H1 (cell line): ENCODE measurements around the gene TP53I13. TPM values are rescaled to one million over a fixed set of nuclear protein-coding genes. Genes with fewer than 3 reads are reported as not detected.

ENCODE experiments used
- CTCF ChIA-PET: fragments of 300-600 bp; sonication (Branson Sonifier 250); formaldehyde crosslinking; loops from one replicate; lab custom pipeline; 2021; ENCODE audit not compliant: partially characterized antibody; lab: Charles Lee
- POLR2A ChIA-PET: fragments of 300-600 bp; sonication (Branson Sonifier 250); formaldehyde crosslinking; loops from one replicate; lab custom pipeline; 2021; ENCODE audit warnings: inconsistent platforms; ENCODE audit not compliant: partially characterized antibody; lab: Charles Lee
- DNase-seq, 2 experiments: peaks; one replicate each; pipeline versions ENCODE4 v3.0.0 to v3.0.0-alpha.2; 2010 to 2022; ENCODE audit warnings: low spot score in 2 of 2, low read depth in 1 of 2, mixed read lengths in 1 of 2
- FAIRE-seq: peaks from 2 replicates; lab custom pipeline; 2011; peaks lifted over from hg19 to GRCh38; lab: Jason Lieb, UNC
- H2AFZ ChIP-seq: 2 replicates; pipeline ENCODE4 v1.8.1; 2012; ENCODE audit warnings: low read length, inconsistent platforms
- H2AK5ac ChIP-seq: 2 replicates; pipeline ENCODE4 v1.6.1; 2013; ENCODE audit warnings: low read depth, low read length
- H2BK120ac ChIP-seq: replicated peaks from 2 replicates; pipeline ENCODE3; 2013; ENCODE audit warnings: low read depth, low read length, inconsistent platforms
- H2BK12ac ChIP-seq: 2 replicates; pipeline ENCODE4 v1.6.1; 2013; ENCODE audit warnings: low read depth, low read length
- H2BK15ac ChIP-seq: 2 replicates; pipeline ENCODE4 v1.6.1; 2013; ENCODE audit warnings: low read length
- H2BK20ac ChIP-seq: 2 replicates; pipeline ENCODE4 v1.6.1; 2013; ENCODE audit warnings: low read length
- H2BK5ac ChIP-seq: 2 replicates; pipeline ENCODE4 v1.6.1; 2013; ENCODE audit warnings: low read depth, low read length
- H3K14ac ChIP-seq: 2 replicates; pipeline ENCODE4 v1.6.1; 2013; ENCODE audit warnings: inconsistent platforms; ENCODE audit not compliant: insufficient read length
- H3K18ac ChIP-seq: 2 replicates; pipeline ENCODE4 v1.6.1; 2013; ENCODE audit warnings: low read length; ENCODE audit errors: extremely low read depth
- H3K23ac ChIP-seq: 2 replicates; pipeline ENCODE4 v1.6.1; 2013; ENCODE audit warnings: inconsistent platforms; ENCODE audit not compliant: insufficient read length
- H3K23me2 ChIP-seq: 2 replicates; pipeline ENCODE4 v1.6.1; 2013; ENCODE audit warnings: low read depth, low read length
- H3K27ac ChIP-seq: 2 replicates; pipeline ENCODE4 v1.6.1; 2011; ENCODE audit warnings: low read depth, low read length, inconsistent platforms
- H3K27me3 ChIP-seq, 4 experiments: replicated peaks in 1 of 4; 1 replicate in 1 of 4; 2 replicates in 3 of 4; pipeline versions ENCODE4 v1.6.1 to v1.8.1; 2011 to 2013; ENCODE audit warnings: low read length in 3 of 4, mild to moderate bottlenecking in 3 of 4, inconsistent platforms in 2 of 4, mixed read lengths in 2 of 4, moderate library complexity in 1 of 4; ENCODE audit not compliant: control insufficient read depth in 3 of 4, insufficient read depth in 3 of 4; ENCODE audit errors: extremely low read depth in 1 of 4
- H3K36me3 ChIP-seq, 4 experiments: 2 replicates each; pipeline versions ENCODE4 v1.6.1 to v1.8.1; 2011 to 2013; ENCODE audit warnings: mild to moderate bottlenecking in 4 of 4, low read length in 3 of 4, moderate library complexity in 2 of 4, control low read depth in 1 of 4, inconsistent platforms in 1 of 4; ENCODE audit not compliant: insufficient read depth in 4 of 4, control insufficient read depth in 2 of 4
- H3K4ac ChIP-seq: replicated peaks from 2 replicates; pipeline ENCODE3; 2013; ENCODE audit warnings: low read length, low read depth, mixed read lengths, inconsistent platforms; ENCODE audit not compliant: insufficient read length
- H3K4me1 ChIP-seq, 4 experiments: replicated peaks in 1 of 4; 1 replicate in 1 of 4; 2 replicates in 3 of 4; pipeline versions ENCODE4 v1.6.1 to v1.8.1; 2011 to 2013; ENCODE audit warnings: low read length in 3 of 4, inconsistent platforms in 2 of 4, mixed read lengths in 1 of 4; ENCODE audit not compliant: insufficient read depth in 4 of 4, control insufficient read depth in 3 of 4
- H3K4me2 ChIP-seq, 2 experiments: 2 replicates each; pipeline versions ENCODE4 v1.6.1 to v1.8.1; 2011 to 2013; ENCODE audit warnings: low read depth in 2 of 2, low read length in 2 of 2, control low read depth in 1 of 2, inconsistent platforms in 1 of 2, mild to moderate bottlenecking in 1 of 2; ENCODE audit not compliant: insufficient read depth in 1 of 2
- H3K4me3 ChIP-seq, 4 experiments: fragments of 200-600, 300-600 bp in 1 of 4; sonication (generic), shearing (Covaris generic), sonication (Bioruptor Twin) in 1 of 4; 2 replicates each; pipeline versions ENCODE4 v1.5.1 to v1.8.1; 2011 to 2016; ENCODE audit warnings: low read length in 4 of 4, low read depth in 3 of 4, control low read depth in 2 of 4, inconsistent platforms in 2 of 4, mild to moderate bottlenecking in 2 of 4, mixed read lengths in 1 of 4, moderate library complexity in 1 of 4; ENCODE audit not compliant: insufficient read depth in 2 of 4; ENCODE audit errors: extremely low read depth in 1 of 4
- H3K56ac ChIP-seq: replicated peaks from 2 replicates; pipeline ENCODE3; 2013; ENCODE audit warnings: low read depth, mild to moderate bottlenecking, mixed read lengths, low read length, inconsistent platforms; ENCODE audit not compliant: insufficient read length
- H3K79me1 ChIP-seq: 2 replicates; pipeline ENCODE4 v1.6.1; 2013; ENCODE audit warnings: low read depth, low read length, control low read depth
- H3K79me2 ChIP-seq, 2 experiments: 2 replicates each; pipeline versions ENCODE4 v1.6.1 to v1.8.1; 2012 to 2013; ENCODE audit warnings: low read length in 2 of 2, mild to moderate bottlenecking in 2 of 2, inconsistent platforms in 1 of 2; ENCODE audit not compliant: insufficient read depth in 2 of 2, control insufficient read depth in 1 of 2
- H3K9ac ChIP-seq, 4 experiments: replicated peaks in 1 of 4; 1 replicate in 1 of 4; 2 replicates in 3 of 4; pipeline versions ENCODE4 v1.6.1 to v1.8.1; 2011 to 2013; ENCODE audit warnings: low read depth in 3 of 4, low read length in 3 of 4, control low read depth in 2 of 4, mild to moderate bottlenecking in 2 of 4, moderate library complexity in 2 of 4, inconsistent platforms in 1 of 4; ENCODE audit errors: extremely low read depth in 1 of 4
- H3K9me3 ChIP-seq, 2 experiments: 2 replicates each; pipeline versions ENCODE4 v1.6.1 to v1.8.1; 2012 to 2013; ENCODE audit warnings: mild to moderate bottlenecking in 2 of 2, moderate library complexity in 2 of 2, control low read depth in 1 of 2, inconsistent platforms in 1 of 2, low read depth in 1 of 2, low read length in 1 of 2, mixed read lengths in 1 of 2; ENCODE audit not compliant: insufficient read depth in 2 of 2
- H4K20me1 ChIP-seq, 2 experiments: replicated peaks in 1 of 2; 2 replicates each; pipeline versions ENCODE3 to v1.8.1; 2011 to 2013; ENCODE audit warnings: inconsistent platforms in 2 of 2, low read length in 2 of 2, mild to moderate bottlenecking in 1 of 2; ENCODE audit not compliant: insufficient read depth in 2 of 2, control insufficient read depth in 1 of 2
- H4K5ac ChIP-seq: 2 replicates; pipeline ENCODE4 v1.6.1; 2013; ENCODE audit warnings: low read length, low read depth, mixed read lengths, inconsistent platforms; ENCODE audit not compliant: insufficient read length
- H4K8ac ChIP-seq: 2 replicates; pipeline ENCODE4 v1.8.0; 2013; ENCODE audit warnings: mild to moderate bottlenecking, moderate library complexity, low read length, inconsistent platforms; ENCODE audit not compliant: insufficient read depth; ENCODE audit errors: extremely low read depth
- H4K91ac ChIP-seq: replicated peaks from 2 replicates; pipeline ENCODE3; 2013; ENCODE audit warnings: low read length, mixed read lengths, inconsistent platforms; ENCODE audit not compliant: insufficient read length
- RAD21 ChIP-seq, 2 experiments: IDR thresholded peaks in 1 of 2; conservative IDR thresholded peaks in 1 of 2; 2 replicates each; pipeline ENCODE4 v1.6.1; 2011; ENCODE audit warnings: low read depth in 2 of 2, low read length in 2 of 2, improper control_type of control experiment in 1 of 2, inconsistent platforms in 1 of 2, mild to moderate bottlenecking in 1 of 2, moderate library complexity in 1 of 2
- RXRA ChIP-seq: IDR thresholded peaks from 2 replicates; pipeline ENCODE4 v1.6.1; 2011; ENCODE audit warnings: low read depth, mild to moderate bottlenecking, low read length, moderate library complexity; ENCODE audit not compliant: insufficient read depth
- SIX5 ChIP-seq: IDR thresholded peaks from 2 replicates; pipeline ENCODE4 v1.6.1; 2011; ENCODE audit warnings: mild to moderate bottlenecking, low read depth, low read length
- polyA plus RNA-seq, 7 experiments: library from polyadenylated mRNA; depleted of rRNA in 3 of 7; stranded (reverse) in 5 of 7; unstranded in 2 of 7; fragments of >200 nt in 5 of 7; fragments of 200-250 nt in 2 of 7; gene quantifications; 1 replicate in 5 of 7; 2 replicates in 1 of 7; 4 replicates in 1 of 7; pipeline versions ENCODE4 v1.2.1 to v1.2.3, GENCODE V29; 2011 to 2013; ENCODE audit warnings: missing spikeins in 2 of 7, mixed read lengths in 2 of 7
- total RNA-seq: library from RNA; stranded (reverse); fragmentation: NEBNext Ultra II Directional; extraction: Animal tissue kit (Norgen Biotek cat#: 25700); gene quantifications from 2 replicates; pipeline ENCODE4 v1.2.1, GENCODE V29; 2021
- TF ChIP-seq, protein P1 (sequence below), 3 experiments: IDR thresholded peaks; 1 replicate in 2 of 3; 2 replicates in 1 of 3; pipeline versions ENCODE4 v1.5.1 to v1.6.1; 2011; ENCODE audit warnings: low read length in 3 of 3, mild to moderate bottlenecking in 3 of 3, inconsistent platforms in 2 of 3, low read depth in 1 of 3, moderate library complexity in 1 of 3; ENCODE audit not compliant: insufficient read depth in 1 of 3; ENCODE audit errors: control extremely low read depth in 1 of 3

TP53I13 gene
- total and polyA plus RNA-seq, 2 of the 8 experiments (the other 6 are each of a cell fraction or from before 2014, with no cell fraction given): 22.4 to 35.7 TPM

DNA sequence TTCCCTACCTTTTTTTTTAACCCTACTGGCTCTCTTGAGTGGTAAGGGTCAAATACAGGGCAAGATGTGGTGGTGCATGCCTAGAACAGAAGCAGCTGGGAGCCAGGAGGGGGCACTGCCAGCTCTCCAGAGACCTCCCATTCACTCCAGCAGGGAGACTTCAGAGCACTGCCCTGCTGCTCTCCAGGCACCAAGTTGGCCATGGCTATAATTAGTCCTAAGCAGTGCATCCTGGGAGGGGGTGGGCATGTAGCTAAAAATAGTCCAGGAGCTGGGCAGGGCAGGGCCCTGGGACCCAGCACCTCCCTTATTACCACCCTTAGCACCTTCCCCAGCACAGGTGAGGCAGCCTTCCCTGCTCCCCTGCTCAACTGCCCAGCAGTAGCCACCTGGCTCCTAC lies 50.8 kb downstream of the TP53I13 start:
- H3K9ac ChIP-seq: no peak overlapping the region
- no peak overlapping the region for H3K4ac ChIP-seq
- no peak overlapping the region for H2BK15ac ChIP-seq
- H3K9me3 ChIP-seq: no peaks in the 10 kb centered on the region
- no peak overlapping the region for H2BK120ac ChIP-seq
- H3K18ac ChIP-seq: no peak overlapping the region
- H4K20me1 ChIP-seq: peaks cover 5 to 6% of the 10 kb centered on the region in 2 experiments
- H3K27me3 ChIP-seq: peaks cover 22 to 74% (median 58%) of the 10 kb centered on the region in 4 experiments
- H3K4me3 ChIP-seq: no peak overlapping the region
- no peak overlapping the region for H3K14ac ChIP-seq
- no peak overlapping the region for H2AFZ ChIP-seq
- POLR2A ChIA-PET: no interaction called here
- H3K56ac ChIP-seq: no peak overlapping the region
- no peak overlapping the region for H4K8ac ChIP-seq
- no peaks in the 10 kb centered on the region for H3K36me3 ChIP-seq
- CTCF ChIA-PET: interaction anchor here (0.8 to 13.1 kb wide), 10 partner anchors 9 to 50 kb away, joined by 3 to 193 read pairs (median 38); partner anchors contain the start of genes ABHD15, ANKRD13B and TP53I13
- no peak overlapping the region for H2BK12ac ChIP-seq
- H3K27ac ChIP-seq: no peak overlapping the region
- FAIRE-seq (no peak), DNase-seq (no peak)
- TF ChIP-seq RXRA: peak; percentile 69; the same call in 1 of the 2 replicates
- TF ChIP-seq, protein P1, sequence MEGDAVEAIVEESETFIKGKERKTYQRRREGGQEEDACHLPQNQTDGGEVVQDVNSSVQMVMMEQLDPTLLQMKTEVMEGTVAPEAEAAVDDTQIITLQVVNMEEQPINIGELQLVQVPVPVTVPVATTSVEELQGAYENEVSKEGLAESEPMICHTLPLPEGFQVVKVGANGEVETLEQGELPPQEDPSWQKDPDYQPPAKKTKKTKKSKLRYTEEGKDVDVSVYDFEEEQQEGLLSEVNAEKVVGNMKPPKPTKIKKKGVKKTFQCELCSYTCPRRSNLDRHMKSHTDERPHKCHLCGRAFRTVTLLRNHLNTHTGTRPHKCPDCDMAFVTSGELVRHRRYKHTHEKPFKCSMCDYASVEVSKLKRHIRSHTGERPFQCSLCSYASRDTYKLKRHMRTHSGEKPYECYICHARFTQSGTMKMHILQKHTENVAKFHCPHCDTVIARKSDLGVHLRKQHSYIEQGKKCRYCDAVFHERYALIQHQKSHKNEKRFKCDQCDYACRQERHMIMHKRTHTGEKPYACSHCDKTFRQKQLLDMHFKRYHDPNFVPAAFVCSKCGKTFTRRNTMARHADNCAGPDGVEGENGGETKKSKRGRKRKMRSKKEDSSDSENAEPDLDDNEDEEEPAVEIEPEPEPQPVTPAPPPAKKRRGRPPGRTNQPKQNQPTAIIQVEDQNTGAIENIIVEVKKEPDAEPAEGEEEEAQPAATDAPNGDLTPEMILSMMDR (IDR thresholded peaks at IDR 0.05; ENCODE audit: control extremely low read depth in 1 of 3, insufficient read depth in 1 of 3, low read depth in 1 of 3, low read length in 3 of 3): peak; percentile 57 to 63 (median 61)
- no peak for TF ChIP-seq SIX5
- TF ChIP-seq RAD21 (IDR thresholded peaks at IDR 0.05 in 1 of 2, conservative IDR thresholded peaks at IDR 0.05 in 1 of 2; ENCODE audit: low read depth in 2 of 2, low read length in 2 of 2): peak; percentile 57 to 76
- peaks cover 25% of the 10 kb centered on the region for H3K23me2 ChIP-seq
- no peak overlapping the region for H3K4me2 ChIP-seq
- no peak overlapping the region for H4K5ac ChIP-seq
- H3K79me2 ChIP-seq: no peaks in the 10 kb centered on the region
- no peak overlapping the region for H2BK5ac ChIP-seq
- peak overlapping the region; percentile 54; the same call in 1 of the 2 replicates for H2AK5ac ChIP-seq
- no peak overlapping the region for H3K23ac ChIP-seq
- H3K4me1 ChIP-seq: peaks cover 21 to 47% (median 36%) of the 10 kb centered on the region in 4 experiments
- no peak overlapping the region for H2BK20ac ChIP-seq
- H3K79me1 ChIP-seq: no peaks in the 10 kb centered on the region
- peak overlapping the region; percentile 5 for H4K91ac ChIP-seq
